SU-DHL-6 (cell line): Measurements from ENCODE around the gene ABLIM1.

ENCODE experiments used
- EZH2phosphoT487 ChIP-seq: fragments of 200-600 bp; sonication (generic), shearing (Covaris generic); conservative IDR thresholded peaks from 2 replicates; pipeline ENCODE4 v1.6.1; 2018; ENCODE audit warnings: mild to moderate bottlenecking, antibody characterized with exemption, low read length, moderate library complexity, mixed read lengths
- TF ChIP-seq, protein P1 (sequence below): fragments of 200-600 bp; sonication (generic); IDR thresholded peaks from one replicate; pipeline ENCODE4 v1.5.1; 2017; ENCODE audit warnings: antibody characterized with exemption, mild to moderate bottlenecking, low read length, moderate library complexity; ENCODE audit not compliant: insufficient read depth, poor library complexity, severe bottlenecking

DNA sequence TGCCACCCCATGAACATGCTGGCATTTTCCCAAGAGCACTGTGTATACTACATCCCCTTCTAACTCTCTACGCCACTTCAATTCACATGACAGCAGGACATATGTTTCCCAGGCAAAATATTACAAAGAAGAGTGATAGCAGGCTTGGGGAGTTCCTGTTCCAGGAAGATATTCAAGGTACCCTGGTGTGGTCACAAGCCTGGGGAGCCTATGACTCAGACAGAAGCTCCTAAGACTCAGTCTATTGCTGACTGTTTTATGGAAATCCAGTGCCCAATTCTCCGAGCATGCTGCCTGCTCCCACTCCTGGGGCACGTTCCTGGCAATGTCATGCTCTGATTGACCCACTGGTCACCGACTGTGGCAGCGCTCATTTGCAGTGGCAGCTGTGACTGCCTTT is 23.5 kb upstream of the ABLIM1 start:
- TF ChIP-seq, protein P1, sequence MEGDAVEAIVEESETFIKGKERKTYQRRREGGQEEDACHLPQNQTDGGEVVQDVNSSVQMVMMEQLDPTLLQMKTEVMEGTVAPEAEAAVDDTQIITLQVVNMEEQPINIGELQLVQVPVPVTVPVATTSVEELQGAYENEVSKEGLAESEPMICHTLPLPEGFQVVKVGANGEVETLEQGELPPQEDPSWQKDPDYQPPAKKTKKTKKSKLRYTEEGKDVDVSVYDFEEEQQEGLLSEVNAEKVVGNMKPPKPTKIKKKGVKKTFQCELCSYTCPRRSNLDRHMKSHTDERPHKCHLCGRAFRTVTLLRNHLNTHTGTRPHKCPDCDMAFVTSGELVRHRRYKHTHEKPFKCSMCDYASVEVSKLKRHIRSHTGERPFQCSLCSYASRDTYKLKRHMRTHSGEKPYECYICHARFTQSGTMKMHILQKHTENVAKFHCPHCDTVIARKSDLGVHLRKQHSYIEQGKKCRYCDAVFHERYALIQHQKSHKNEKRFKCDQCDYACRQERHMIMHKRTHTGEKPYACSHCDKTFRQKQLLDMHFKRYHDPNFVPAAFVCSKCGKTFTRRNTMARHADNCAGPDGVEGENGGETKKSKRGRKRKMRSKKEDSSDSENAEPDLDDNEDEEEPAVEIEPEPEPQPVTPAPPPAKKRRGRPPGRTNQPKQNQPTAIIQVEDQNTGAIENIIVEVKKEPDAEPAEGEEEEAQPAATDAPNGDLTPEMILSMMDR = no peak
- TF ChIP-seq EZH2phosphoT487 = no peak
